GM18907 (cell line): ENCODE data around the gene GPHN.

Experiments
- ATAC-seq: cut with Tn5 transposase; IDR thresholded peaks from one replicate; pipeline ENCODE4 v1.9.1; 2021; ENCODE audit warnings: mild to moderate bottlenecking, moderate library complexity; ENCODE audit not compliant: unreplicated experiment

Gene GPHN

GRCh38 chr14:66507722-66508546 lies at the start of gene GPHN:
Gene GPHN, plus strand, starts transcription at chr14:66508147.
- peak; percentile 85 for ATAC-seq

DNA sequence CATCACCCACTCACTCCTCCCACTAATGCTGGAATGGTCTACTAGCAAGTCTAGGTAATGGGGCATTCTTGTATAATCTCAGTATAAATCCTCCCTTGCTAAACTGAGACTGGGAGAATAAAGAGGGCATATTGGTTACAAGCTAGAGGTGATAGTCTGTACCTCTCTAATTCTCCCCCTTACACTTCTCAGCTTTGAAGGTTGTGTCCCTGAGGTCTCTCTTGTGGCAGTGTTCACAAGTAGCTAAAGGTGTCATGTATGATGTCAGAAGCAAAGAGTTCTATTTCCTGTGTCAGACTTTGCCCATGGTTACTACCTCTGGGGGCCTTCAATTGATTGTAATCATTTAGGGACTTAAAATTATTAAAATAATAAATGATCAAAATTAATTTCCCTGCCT lies 48.3 kb upstream of the GPHN start:
- no peak for ATAC-seq

- ATAC-seq, result no peak
Observed at GRCh38 chr14:66464261-66464660, 43.7 kb upstream of the GPHN start.

DNA sequence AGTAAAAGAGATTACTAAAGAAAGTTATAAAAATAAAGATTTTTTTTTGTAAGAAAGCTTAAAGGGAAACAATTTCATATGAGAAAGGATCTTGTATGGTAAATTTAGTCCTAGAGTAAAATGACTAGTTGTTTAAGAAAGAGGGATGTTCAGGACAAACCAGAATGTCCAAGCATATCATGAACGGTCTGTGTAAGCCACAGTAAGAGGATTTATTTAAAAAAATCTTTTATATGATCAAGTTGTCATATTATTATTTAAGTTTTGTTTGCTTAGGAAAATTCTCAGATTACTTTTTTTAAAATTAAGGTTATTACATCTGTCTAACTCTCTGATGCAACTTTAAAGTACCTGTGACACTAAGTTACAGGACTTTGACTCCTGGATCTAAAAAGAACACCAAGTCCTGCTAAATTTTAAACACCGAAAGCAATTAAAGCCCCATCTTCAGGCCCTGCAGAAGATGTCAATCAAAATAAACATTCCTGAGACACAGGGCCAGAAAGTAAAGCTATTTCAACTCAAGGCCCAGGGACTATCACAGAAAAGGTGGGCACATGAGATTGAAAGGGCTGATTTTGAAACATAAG lies 39.1 kb upstream of the GPHN start:
- no peak for ATAC-seq

- no peak for ATAC-seq
Observed at GRCh38 chr14:66471584-66471983, 36.4 kb upstream of the GPHN start.

DNA sequence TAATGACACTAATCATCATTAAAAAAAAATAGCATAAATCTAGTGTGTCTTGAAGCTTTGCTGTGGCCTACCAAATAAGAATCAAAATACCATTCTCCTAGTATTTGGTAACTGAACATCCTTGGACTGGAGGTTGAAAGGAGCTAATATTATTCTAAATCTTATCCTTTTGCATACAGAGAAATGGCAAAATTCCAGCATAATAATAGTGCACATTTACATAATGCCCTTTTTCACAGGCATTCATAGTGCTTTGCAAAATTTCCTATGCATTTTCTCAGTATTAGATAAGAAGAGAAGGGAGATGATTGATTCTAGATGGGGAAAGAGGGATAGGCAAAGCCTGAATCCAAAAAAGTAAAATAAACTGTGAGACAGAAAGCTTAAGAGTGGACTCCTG lies 35.7 kb upstream of the GPHN start:
- ATAC-seq, result no peak

- ATAC-seq, result no peak
Observed at GRCh38 chr14:66473223-66473622, 34.7 kb upstream of the GPHN start.

DNA sequence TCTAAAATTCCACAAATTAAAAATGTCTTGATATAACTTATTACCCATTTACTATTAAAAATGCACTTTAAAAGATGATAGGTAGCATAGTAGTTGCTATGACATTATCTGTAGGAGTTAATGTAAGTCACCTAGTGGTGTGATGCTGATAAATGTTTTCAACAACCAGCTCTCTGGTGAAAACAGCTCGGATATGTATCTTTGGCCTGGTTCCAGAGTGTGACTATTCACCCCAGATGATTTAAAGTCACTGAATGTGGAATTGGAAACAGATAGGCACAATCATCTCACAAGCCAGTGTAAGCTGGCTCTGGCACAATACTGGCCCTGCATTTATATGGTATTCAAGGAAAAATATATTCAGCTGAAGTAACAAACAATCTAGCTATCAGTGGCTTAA lies 31.0 kb upstream of the GPHN start:
- ATAC-seq, result no peak

GRCh38 chr14:66477567-66477966 lies 30.4 kb upstream of the GPHN start:
- ATAC-seq, result no peak

- no peak for ATAC-seq
Observed at GRCh38 chr14:66482873-66483272, 25.1 kb upstream of the GPHN start.

DNA sequence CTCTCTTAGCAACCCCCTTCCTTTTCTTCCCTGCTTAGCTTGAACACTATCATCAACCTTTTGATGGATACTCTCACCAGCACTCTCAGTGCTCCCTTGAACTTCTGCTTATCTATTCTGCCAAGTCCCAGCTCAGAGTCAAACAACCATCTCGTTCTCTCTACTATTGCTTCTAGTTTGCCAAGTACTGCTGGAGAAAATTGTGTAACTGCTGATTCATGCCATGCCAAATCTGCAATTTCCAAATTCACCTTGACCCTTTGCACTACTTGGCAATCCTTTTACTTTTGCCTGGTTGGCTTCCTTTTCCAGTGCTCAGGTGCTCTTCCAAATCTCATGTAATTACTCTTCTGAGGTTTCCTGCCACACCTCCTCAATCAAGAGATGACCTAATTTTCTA lies 24.6 kb upstream of the GPHN start:
- ATAC-seq, result no peak

GRCh38 chr14:66485029-66485428 lies 22.9 kb upstream of the GPHN start:
- ATAC-seq, result no peak

GRCh38 chr14:66485910-66486421 lies 22.0 kb upstream of the GPHN start, which contains the start of gene CCDC196:
Gene CCDC196, plus strand, starts transcription at chr14:66486371. Its CDS starts 132 bp downstream, at chr14:66486503.
- ATAC-seq, result no peak

GRCh38 chr14:66487164-66487563 lies 20.8 kb upstream of the GPHN start:
- no peak for ATAC-seq

GRCh38 chr14:66490143-66491111 lies 17.5 kb upstream of the GPHN start:
- ATAC-seq, result no peak

DNA sequence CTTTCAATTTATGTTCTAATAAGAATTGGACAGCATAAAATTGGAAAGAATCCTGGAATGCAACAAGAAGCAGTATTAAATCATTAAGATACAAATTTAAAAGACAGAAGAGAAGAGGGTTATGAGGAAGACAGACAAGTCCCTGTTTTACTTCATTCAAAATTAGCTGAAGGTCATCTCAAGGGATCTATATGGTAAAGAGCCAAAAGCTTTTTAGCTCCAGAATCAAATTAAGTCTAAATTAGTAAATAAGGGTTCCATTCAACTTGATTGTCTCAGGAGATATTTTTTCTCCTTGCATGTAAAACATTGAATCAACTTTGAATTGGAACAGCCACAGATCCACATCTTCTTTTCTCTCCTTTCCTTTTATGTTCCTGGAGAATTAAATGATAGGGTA lies 14.2 kb upstream of the GPHN start:
- no peak for ATAC-seq

- peak; percentile 80 for ATAC-seq
Observed at GRCh38 chr14:66495218-66496098, 12.5 kb upstream of the GPHN start.

DNA sequence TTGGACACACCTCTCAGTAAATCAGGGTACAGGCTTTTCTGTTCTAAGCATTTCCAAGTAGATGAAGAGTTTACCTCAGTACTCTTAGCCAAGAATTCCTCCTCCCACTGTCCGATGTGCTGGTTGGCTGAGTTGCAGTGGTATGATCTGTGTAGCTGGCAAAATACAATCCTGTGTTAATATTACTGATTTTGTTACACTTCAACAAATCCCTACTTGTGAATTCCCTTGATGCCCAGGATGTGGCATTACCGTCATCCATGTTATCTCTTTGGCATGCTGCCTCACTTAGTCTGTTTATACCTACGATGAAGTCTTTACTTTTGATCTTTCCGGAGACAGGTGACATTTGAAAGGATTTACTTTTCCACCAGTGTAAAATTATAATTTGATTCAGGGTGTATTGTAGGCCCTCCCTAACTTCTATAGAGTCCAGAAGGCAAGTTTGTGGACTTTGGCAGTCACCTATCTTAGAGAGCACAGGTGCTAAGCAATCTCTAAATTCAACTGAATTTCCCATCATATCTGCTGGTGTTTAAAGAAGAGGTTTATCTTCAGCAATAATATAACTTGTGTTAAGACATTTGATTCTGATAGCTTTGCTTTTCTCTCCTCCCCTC lies 11.6 kb upstream of the GPHN start:
- ATAC-seq, result no peak

- no peak for ATAC-seq
Observed at GRCh38 chr14:66496911-66497310, 11.0 kb upstream of the GPHN start.

- ATAC-seq, result no peak
Observed at GRCh38 chr14:66498311-66498710, 9.6 kb upstream of the GPHN start.
